HL-60 (cell line): ENCODE data around the gene OPRL1.

Experiments used
- DNase-seq, 2 experiments: peaks; one replicate each; pipeline ENCODE4 v3.0.0-alpha.2; 2010 to 2020; ENCODE audit warnings: low read depth in 1 of 2, low spot score in 1 of 2
- H3K27ac ChIP-seq: fragments of 250-450 bp; sonication (Bioruptor Pico); replicated peaks from 2 replicates; pipeline ENCODE4 v1.5.1; 2020; ENCODE audit warnings: mild to moderate bottlenecking, moderate library complexity
- H3K27me3 ChIP-seq: fragments of 250-450 bp; sonication (Bioruptor Pico); 2 replicates; pipeline ENCODE4 v1.5.1; 2021; ENCODE audit warnings: mild to moderate bottlenecking, moderate library complexity; ENCODE audit not compliant: insufficient read depth, poor library complexity, severe bottlenecking
- H3K4me3 ChIP-seq: replicated peaks from 2 replicates; pipeline ENCODE4 v1.5.1; 2011; ENCODE audit warnings: mild to moderate bottlenecking, control low read depth, low read length; ENCODE audit not compliant: insufficient read depth
- CTCF ChIP-seq: IDR thresholded peaks from one replicate; pipeline ENCODE4 v1.5.1; 2011; ENCODE audit warnings: low read length, control low read depth, inconsistent platforms; ENCODE audit not compliant: insufficient read depth
- GABPA ChIP-seq: IDR thresholded peaks from 2 replicates; pipeline ENCODE4 v1.6.1; 2012; ENCODE audit warnings: low read depth
- POLR2AphosphoS5 ChIP-seq: IDR thresholded peaks from 2 replicates; pipeline ENCODE4 v1.6.1; 2012; ENCODE audit warnings: low read depth
- REST ChIP-seq: IDR thresholded peaks from 2 replicates; pipeline ENCODE4 v1.6.1; 2012; ENCODE audit warnings: low read depth; ENCODE audit not compliant: insufficient replicate concordance
- SPI1 ChIP-seq: IDR thresholded peaks from 2 replicates; pipeline ENCODE4 v1.6.1; 2012; ENCODE audit warnings: low read depth, mild to moderate bottlenecking, borderline replicate concordance

OPRL1 gene

DNA sequence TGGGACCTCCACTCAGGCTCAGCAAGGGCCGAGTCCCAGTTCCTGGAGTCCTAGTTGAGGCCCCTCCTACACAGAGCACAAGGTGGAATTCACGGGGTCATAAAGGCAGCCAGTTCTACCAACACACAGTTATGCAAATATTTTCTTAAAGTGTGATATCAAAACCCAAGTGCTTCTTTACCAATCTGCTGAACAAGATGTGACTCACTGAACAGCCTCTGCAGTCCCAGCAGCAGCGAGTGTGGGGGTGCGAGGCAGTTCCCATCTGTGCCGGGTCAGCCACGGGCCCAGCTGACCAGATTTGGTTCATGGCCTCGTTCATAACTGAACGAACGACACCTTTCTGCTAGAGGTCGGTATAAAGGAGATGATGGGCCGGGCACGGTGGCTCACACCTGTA is 21.3 kb upstream of the OPRL1 start:
- Histone ChIP-seq H3K4me3 (no peak overlapping the region), H3K27ac (no peak overlapping the region), H3K27me3 (no peaks in the 10 kb centered on the region)
- DNase-seq: no peak
- no peak for TF ChIP-seq SPI1
- no peak for TF ChIP-seq GABPA
- TF ChIP-seq CTCF: no peak
- no peak for TF ChIP-seq POLR2AphosphoS5
- no peak for TF ChIP-seq REST

- no peak for DNase-seq
- no peaks in the 10 kb centered on the region for H3K27me3 ChIP-seq
- no peak overlapping the region for H3K27ac ChIP-seq
- TF ChIP-seq SPI1: no peak
- no peak for TF ChIP-seq POLR2AphosphoS5
- no peak for TF ChIP-seq GABPA
- no peak for TF ChIP-seq REST
- no peak for TF ChIP-seq CTCF
- H3K4me3 ChIP-seq: no peak overlapping the region
Observed at GRCh38 chr20:64062276-64062595, 17.6 kb upstream of the OPRL1 start.

DNA sequence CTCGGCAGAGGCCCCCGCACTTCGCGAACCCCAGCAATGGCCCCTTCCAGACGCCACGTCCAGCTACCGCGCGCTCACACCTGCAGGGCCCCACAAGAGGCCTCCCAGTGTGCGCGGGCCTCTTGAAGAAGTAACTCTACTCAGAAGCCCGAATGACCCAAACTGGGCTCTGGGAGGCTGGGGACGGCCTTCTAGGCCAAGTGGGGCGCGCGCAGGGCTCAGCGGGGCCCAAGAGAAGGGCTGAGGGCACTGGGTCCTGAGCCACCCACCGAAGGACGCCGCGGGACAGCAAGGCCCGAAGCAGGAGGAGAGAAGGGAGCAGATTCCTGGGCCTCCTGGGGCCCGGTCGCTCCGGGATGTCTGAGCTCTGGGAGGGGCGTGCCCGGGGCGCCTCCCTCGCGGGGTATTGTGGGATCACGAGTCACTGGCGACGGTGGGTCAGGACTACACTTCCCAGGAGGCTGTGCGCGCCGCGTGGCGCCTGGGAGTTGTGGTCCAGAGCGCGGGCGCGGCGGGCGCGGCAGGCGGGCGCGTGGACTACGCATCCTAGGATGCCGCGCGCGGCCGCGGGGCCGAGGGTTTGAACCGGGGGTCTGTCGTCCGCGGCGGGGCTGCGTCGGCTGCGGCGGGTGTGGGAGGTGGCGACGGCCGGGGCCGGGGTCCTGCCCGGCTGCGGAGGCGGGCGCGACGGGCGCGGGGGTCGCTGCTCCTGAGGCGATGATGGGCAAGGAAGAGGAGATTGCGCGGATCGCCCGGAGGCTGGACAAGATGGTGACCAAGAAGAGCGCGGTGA is 17.1 kb upstream of the OPRL1 start, which contains the start of gene TCEA2:
TSS of gene TCEA2 (plus strand) at position 603 of the 793 bp plus-strand sequence. CDS start at position 718, 115 bp downstream.
- H3K4me3 ChIP-seq: peak within 1 kb of the TSS; percentile 90

More for the DNA sequence above, 17.1 kb upstream of the OPRL1 start, which contains the start of gene TCEA2:
- DNase-seq: peak in 1 of 2 experiments; percentile 96
- no peaks in the 10 kb centered on the region for H3K27me3 ChIP-seq
- TF ChIP-seq POLR2AphosphoS5: 0 out of 2 replicates have a peak, but pooled peaks have one; percentile 20
- peak; percentile 50 for TF ChIP-seq GABPA
- TF ChIP-seq CTCF: no peak
- peak within 1 kb of the TSS; percentile 51 for H3K27ac ChIP-seq
